ENCODE measurements around the gene KIF26B.

KIF26B gene

DNA sequence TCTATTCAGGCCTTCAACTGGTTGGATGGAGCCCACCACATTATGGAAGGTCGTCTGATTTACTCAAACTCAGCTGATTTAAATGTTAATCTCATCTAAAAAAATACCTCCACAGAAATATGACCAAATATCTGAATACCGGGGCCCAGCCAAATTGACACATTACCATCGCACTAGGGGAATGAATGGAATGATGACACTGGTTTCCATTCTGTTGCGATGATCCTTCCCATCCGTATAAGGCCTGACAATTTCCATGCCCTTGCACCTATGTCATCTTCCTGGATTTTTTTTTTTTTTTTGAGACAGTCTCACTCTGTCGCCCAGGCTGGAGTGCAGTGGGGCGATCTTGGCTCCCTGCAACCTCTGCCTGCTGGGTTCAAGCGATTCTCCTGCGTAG is 397.5 kb downstream of the KIF26B start:
- no peak overlapping the region for H3K4me3 ChIP-seq
- H3K27ac ChIP-seq, result no peak overlapping the region

DNA sequence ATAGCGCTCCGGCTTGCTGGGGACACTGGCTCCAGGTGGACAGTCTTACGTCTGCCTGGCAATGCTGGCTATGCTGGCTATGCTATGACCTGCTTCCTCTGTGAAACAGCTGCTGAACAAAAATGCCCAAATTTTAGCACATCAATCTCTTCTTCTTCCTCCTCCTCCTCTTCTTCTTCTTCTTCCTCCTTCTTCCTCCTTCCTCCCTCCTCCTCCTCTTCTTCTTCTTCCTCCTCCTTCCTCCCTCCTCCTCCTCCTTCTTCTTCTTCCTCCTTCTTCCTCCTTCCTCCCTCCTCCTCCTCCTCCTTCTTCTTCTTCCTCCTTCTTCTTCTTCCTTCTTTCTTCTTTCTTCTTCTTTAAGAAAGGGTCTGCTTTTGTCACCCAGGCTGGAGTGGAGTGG is 401.3 kb downstream of the KIF26B start:
- H3K27ac ChIP-seq, result no peak overlapping the region
- no peak overlapping the region for H3K4me3 ChIP-seq

DNA sequence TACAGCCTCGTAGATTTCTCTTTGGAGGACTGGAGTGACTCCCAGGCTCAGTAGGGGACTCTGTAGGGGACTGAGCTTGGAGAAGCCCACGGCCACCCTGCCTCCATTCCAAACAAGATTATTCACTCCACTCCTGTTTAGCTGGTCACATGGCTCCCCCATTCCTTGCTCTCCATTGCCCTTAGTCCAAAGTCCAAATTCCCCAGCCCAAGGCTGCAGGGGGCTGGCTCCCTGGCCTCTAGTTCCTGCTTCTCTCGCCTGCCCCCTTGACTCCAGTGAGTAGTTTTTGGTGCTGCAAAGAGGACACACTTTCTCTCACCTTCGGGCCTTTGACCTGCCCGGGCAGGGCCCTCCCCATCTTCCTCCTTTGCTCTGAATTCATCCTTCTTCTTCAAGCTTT is 403.3 kb downstream of the KIF26B start:
- H3K27ac ChIP-seq, result no peak overlapping the region

DNA sequence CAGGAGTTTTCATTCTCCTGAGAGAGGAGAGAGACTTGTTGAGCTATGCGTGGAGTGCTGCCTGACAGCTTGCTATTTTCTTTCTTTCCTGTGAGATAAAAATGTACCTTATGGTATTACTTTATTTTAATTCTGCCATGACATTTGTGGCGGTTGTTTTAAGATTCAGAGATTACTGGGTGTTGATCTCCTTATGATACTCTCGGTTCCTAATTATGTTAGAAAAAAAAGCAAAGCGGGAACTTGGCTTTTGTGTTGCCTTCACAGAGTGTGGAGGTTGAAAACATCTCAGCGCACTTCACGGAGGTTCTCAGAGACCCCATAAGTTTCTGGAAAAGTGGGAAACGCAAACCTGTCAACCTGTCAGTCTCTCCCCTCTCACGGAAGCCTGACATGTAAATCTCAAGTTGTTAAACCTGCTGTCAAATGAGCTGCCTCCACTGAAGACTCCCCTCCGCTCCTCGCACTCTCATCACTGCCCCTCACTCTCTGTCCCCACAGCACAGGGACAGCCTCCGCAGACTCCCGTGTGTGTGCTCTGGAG is 405.6 kb downstream of the KIF26B start:
- Histone ChIP-seq H3K4me3 (no peak overlapping the region), H3K27ac (no peak overlapping the region)

More for the DNA sequence above, 403.3 kb downstream of the KIF26B start:
- no peak overlapping the region for H3K4me3 ChIP-seq

DNA sequence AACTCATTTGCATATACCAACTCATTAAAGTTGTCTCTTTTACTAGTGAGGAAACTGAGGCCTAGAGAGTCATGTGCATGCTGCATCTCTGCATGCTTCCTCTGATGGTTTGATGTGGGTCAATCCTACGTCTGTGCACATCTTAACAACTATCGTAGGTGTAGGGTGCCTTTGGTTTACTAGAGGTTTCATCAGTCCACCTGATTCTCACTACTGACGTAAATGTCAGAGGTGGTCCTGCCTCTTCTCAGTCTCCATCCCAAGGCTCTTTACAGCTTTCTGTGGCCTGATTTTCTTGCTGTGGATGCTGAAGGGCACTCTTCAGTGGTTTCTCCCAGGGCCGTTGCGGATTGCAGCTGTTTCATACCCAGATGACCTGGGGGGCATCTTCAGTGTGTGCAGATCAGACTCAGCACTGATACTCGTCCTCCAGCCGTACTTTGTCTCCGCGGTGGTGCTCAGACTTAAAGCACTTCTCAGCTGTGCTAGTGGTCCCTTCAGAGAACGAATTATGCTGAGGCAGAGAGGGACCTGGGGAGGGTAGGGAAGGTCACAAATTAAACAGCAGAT is 407.0 kb downstream of the KIF26B start:
- Histone ChIP-seq H3K27ac (no peak overlapping the region), H3K4me3 (no peak overlapping the region)

DNA sequence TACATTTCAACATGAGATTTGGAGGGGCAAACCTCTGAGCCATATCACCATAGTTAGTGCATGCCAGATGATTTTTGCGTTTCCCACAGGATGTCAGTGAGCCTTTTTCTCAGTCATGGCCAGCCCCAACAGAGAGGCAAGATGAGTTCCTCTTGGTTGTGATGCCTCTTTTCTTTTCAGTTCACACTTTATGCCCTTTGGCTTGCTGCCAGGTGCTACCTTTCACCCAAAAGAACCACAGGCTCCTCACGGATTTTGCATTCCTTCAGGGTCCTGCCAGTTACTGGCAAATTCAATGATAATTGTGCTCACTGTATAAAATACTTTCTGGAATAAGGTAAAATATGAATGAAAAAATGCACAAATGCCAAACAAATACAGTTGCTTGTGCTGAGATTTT is 411.3 kb downstream of the KIF26B start:
- H3K4me3 ChIP-seq, result no peak overlapping the region
- no peak overlapping the region for H3K27ac ChIP-seq

DNA sequence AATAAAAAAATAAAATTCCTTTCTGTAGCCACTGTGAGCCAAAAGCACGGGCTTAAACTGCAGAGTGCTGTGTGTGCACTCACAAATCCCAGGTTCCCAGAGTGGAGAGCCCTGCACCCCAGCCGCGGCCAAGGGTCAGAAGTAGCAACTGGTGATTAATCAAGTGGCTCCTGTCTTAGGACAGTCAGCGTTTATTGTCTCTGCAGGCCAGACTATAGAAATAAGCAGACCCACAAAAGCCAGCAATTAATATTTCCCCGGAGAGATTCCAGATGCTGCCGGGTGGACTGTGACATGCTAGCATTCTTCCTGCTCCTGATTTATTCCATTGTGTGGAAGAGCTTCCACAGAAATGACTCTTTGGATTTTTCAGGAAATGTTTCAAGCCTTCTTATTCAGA is 412.2 kb downstream of the KIF26B start:
- Histone ChIP-seq H3K27ac (no peak overlapping the region), H3K4me3 (no peak overlapping the region)

DNA sequence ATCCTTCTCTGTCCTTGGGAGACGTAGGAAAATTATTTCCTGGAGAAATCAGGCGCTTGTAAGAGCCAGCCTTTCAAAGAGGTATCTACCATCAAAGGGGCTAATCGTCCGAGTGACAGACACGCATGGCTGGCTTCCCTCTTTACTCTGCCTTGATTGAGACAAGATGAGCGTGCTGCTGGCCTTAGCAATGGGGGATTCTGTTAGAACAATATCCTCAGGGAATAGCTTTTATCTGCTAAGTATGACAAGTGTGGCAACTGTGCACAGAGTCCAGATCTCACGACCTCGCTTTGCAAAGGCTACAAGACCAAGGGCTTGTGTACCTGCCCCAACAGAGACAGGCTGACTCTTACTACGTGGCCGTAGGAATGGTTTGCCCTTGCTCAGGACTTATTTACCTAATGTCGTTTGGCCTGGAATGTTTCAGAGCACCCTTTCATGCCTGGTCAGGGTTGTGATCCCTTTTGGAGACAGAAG is 417.1 kb downstream of the KIF26B start:
- Histone ChIP-seq H3K4me3 (no peak overlapping the region), H3K27ac (no peak overlapping the region)

DNA sequence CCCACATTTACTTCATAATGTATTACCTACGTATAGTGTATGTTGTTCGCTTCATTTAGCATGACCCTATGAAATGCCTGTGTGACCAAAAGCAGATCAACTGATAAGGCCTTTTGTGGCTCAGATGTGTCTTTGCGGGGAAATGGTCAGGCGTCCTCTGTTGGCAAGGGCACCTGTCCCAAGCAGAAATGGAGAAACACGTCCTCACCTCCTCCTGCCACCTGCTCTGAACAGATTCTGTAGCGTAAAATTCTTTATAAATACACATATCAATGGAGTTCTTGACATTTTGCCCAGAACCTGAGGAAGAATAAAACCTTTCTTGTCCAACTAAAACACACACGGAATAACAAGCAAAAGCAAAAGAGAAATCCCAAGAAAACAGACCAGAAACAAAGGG is 417.9 kb downstream of the KIF26B start:
- H3K27ac ChIP-seq, result no peak overlapping the region
- no peak overlapping the region for H3K4me3 ChIP-seq

DNA sequence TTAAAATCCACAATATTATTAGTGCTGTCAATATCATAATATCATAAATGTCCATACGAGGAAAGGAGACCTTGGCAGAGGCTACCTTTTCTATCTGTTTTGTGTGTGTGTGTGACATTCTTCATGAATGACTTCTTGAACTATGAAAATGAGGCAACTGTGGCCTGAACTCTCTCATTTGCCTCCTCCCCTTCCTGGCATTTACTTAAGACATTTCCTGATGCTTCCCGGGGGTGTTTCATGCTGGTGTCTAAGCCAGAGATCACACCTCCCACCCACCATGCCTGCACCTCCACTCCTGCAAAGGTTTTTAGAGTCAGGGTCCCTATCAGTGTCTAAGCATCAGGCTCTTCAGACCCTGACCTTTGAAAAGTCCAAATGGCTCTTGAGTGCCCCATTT is 420.9 kb downstream of the KIF26B start:
- Histone ChIP-seq H3K4me3 (no peak overlapping the region), H3K27ac (no peak overlapping the region)

DNA sequence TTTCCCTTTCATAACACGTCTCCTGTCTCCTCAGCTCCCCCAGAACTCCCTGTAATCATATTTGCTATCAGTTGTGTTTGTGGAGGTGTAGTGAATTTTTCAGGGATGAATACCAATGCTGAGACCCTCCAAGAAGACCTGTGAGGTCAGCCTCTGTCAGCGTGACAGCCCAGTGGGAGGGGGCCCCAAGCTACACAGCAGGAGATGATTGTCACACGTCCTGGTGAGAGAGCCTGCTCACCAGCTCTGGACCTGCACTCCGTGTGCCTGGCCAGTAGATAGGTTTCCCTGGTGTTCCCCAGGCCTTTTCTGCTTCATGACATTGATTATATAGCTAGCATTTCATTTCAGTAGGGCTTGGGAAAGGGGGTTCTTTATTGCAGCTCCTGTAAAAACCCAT is 421.5 kb downstream of the KIF26B start:
- H3K27ac ChIP-seq, result no peak overlapping the region
- H3K4me3 ChIP-seq, result no peak overlapping the region

DNA sequence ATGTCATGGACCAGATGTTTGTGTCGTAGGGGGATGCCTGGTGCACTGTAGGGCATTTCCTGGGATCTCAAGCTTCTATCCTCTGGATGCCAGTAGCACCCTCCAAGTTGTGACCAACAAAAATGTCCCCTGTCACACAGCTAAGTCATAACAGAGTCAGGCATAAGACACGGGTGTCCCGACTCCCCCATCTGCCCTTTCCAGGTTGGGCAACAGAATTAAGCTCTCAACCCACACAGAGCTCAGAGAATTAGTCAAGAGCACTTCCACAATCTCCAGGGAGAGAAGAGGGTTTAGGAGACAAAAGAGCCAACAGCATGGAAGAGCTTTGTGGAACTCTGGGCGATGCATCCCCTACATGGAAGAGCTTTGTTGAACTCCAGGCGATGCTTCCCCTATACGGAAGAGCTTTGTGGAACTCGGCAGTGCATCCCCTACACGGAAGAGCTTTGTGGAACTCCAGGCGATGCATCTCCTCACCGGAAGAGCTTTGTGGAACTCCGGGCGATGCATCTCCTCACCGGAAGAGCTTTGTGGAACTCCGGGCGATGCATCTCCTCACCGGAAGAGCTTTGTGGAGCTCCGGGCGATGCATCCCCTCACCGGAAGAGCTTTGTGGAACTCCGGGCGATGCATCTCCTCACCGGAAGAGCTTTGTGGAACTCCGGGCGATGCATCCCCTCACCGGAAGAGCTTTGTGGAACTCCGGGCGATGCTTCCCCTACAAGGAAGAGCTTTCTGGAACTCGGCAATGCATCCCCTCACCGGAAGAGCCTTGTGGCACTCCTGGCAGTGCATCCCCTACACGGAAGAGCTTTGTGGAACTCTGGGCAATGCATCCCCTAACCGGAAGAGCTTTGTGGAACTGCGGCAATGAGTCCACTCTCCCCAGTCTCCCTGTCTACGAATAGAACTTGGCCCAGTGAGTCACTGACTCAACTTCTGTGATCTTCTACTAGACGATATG is 422.7 kb downstream of the KIF26B start:
- Histone ChIP-seq H3K4me3 (no peak overlapping the region), H3K27ac (no peak overlapping the region)

DNA sequence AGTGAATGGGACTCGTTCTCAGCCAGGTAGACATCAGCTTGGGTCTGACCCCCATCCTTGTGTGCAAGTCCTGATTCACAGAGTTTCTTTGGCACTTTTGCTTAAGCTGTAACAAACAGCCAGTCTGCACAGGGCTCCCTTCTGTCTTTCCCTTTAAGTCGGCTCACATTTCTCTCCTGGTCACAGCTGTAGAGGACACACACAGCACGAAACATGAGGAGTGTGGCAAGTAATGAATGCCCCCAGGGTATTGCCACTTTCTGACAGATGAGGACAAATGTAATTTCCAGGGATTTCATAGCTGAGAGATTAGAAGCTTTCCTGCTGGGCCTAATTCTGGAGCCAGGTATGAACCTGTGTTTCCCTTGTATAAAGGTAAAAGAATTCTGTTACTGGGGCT is 423.5 kb downstream of the KIF26B start:
- H3K27ac ChIP-seq, result no peak overlapping the region
- H3K4me3 ChIP-seq, result no peak overlapping the region

DNA sequence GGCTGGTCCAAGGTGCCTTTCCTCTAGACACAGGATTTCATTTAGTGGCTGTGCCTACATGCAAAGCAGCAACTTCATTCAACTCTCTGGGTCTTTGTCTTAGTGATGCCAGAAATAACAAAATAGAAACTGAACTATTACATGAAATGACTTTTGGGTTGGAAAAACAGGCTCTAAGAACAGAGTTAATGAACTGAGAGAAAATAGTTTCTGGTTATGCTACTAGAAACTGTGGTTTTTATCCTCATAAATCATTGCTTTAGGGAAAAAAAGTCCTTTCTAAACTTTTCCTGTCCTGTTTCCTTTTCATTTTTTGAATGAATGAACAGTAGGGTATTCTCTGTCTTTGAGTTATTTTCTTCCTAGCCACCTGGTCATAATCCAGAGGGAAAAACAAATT is 424.0 kb downstream of the KIF26B start:
- Histone ChIP-seq H3K27ac (no peak overlapping the region), H3K4me3 (no peak overlapping the region)

DNA sequence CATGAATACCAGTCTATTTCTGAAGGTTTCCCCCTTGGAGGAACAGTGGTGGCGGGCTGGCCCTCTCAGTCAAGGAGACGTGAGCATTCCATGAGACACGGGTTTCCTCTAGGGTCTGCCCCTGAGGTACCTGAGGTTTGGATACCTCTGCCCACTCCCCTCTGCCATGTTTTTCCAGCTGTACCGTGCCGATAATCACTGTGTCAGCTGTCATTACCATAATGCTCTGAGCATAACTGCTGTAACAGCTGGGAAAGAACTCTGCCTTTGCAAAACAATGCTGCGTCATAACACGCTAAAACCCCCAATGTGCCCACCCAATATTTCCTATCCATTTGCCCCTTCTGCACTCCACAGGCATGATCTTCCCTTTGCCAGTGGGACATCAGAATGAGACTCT is 425.1 kb downstream of the KIF26B start:
- no peak overlapping the region for H3K4me3 ChIP-seq

DNA sequence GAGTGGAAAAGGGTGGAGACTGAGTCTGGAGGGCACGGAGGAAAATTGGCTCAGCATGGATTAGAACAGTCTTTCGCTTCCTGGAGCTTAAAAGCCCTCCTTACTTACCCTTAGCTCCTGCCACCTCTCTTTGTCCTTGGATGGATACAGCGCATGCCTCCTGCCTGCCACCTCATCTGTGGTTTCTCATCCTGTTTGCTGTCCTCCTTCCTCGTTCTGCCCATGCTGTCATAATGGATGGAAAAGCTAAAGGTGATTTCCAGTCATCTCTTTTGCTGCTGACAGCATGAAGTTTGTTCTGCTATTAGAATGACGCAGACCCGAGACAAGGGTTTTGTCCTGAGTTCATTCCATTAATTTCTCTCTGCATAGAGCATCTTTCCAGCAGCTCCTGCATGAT is 425.9 kb downstream of the KIF26B start:
- Histone ChIP-seq H3K4me3 (no peak overlapping the region), H3K27ac (no peak overlapping the region)

More for the DNA sequence above, 425.1 kb downstream of the KIF26B start:
- no peak overlapping the region for H3K27ac ChIP-seq

DNA sequence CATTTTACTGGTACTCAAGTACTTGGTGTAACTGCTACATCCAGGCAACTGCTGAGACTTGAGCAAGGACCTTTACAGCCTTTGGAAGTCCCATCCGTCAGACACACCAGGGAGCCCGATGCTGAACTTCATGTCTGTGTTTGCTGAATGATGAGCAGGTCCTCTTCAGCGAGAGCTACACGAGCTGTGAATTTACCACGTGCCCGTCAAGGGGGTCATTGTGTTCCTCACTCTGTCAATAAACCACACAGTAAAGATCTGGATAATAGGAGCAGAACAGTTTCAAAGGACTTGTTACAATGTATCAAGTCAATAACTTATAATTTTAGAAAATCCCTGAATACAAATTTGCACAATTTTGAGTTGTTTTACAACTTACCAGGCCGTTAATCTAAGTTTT is 427.2 kb downstream of the KIF26B start:
- no peak overlapping the region for H3K27ac ChIP-seq

DNA sequence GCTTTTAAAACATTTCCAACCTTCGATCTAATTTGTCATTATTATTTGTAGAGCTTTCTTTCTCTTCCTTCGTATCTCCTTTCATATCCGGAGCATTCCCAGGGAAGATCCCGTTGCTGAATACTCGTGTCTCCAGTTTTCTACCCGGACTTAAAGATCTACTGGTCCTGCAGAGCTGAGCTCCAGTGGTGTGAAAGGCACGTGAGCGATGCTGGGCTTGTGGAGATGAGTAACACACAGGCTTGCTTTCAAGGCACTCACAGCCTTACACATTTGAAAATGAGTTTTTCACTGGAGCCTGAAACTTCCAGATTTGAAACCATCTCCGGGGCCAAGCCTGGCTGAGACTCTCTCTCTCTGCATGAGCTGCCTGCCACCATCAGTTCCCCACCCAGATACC is 428.3 kb downstream of the KIF26B start:
- Histone ChIP-seq H3K4me3 (no peak overlapping the region), H3K27ac (no peak overlapping the region)

More for the DNA sequence above, 427.2 kb downstream of the KIF26B start:
- H3K4me3 ChIP-seq, result no peak overlapping the region

DNA sequence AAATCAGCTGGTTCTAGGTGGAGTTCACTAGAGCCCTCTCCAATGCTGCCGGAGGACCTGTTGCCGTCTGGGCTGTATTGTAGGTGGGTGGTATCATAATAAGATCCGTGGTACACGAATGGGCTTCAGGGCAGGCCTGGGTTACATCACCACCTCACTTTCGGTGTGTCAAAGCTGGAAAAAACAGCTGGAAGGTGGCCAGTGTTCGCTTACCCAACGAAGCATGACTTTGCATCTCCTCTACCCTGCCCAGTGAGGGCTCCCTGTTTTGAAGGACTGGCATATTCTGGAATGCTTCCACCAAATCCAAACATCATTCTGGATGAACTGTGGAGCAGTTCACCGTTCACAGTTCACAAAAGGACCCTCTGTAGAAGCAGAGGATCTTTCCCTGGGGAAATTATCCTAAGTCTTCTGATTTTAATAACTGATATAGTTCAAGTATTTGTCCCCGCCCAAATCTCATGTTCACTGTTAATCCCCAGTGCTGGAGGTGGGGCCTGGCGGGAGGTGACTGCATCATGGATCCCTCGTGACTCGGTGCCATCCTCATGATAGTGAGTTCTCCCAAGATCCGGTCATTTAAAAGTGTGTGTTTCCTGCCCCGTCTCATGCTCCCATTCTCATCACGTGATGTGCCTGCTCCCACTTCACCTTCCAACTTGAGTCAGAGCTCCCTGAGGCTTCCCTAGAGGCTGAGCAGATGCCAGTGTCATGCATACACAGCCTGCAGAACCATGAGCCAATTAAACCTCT is 429.0 kb downstream of the KIF26B start:
- H3K4me3 ChIP-seq, result no peak overlapping the region
- no peak overlapping the region for H3K27ac ChIP-seq

DNA sequence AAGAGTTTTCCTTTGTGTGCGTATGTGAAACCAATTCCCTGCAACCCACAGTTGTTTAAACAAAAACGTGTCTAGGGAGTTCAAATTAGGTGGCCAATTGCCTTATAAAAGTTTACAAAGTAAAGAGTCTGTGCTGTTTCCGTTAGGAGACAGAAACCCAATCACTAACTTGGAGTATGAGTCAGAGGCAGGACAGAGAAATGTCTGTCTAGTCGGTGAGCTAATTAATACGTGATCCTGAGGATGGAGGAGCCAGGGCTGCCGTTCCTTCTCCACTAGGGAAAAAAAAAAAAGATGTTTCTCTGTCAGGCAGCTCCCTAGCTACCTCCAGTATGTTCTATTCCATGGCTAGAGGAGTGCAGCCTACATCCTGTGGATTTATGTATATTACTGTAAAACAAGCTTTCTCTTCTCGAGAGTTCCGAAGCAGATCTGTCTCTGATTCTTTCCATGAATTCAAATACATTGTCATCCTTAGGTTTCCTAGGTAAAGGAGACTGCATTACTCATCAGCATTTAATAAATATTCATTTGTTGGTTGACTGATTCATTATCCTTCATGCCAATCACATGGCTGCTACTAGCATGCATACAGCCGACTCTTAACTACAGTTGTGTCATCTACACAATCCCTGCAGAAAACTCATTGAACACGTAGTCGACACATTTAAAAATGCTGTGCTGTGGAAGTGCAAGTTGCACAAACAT is 430.6 kb downstream of the KIF26B start:
- no peak overlapping the region for H3K4me3 ChIP-seq
- peak overlapping the region in 1 of 21 experiments; percentile 1 for H3K27ac ChIP-seq
